ENCODE measurements around the gene GRAMD1C.

GRCh38 chr3:113983544-113983943, 145.0 kb downstream of the GRAMD1C start:
- TF ChIP-seq POLR2A (IDR thresholded peaks at IDR 0.05), result no peak
- no peak for TF ChIP-seq CTCF (IDR thresholded peaks at IDR 0.05)
- no peak for TF ChIP-seq EP300 (IDR thresholded peaks at IDR 0.05)
